Thoracic aorta (tissue), 2 donors: ENCODE results near the gene SHISA3. TPM values are rescaled to one million over a fixed set of nuclear protein-coding genes. Genes with fewer than 3 reads are reported as not detected.

Source experiments
- ATAC-seq: fragments of 150-250 bp; one replicate; pipeline ENCODE4 v1.8.0; 2017; ENCODE audit warnings: low read depth; ENCODE audit not compliant: insufficient number of reproducible peaks, low FRiP score
- DNase-seq: peaks from one replicate; pipeline ENCODE4 v3.0.0-alpha.2; 2020; ENCODE audit warnings: low spot score
- H3K27ac ChIP-seq, 2 donors: fragments of 200-600 bp; sonication (generic); 1 replicate in 1 of 2; 2 replicates in 1 of 2; pipeline ENCODE4 v1.5.1; 2016; ENCODE audit warnings: mild to moderate bottlenecking in 2 of 2, moderate library complexity in 2 of 2
- H3K27me3 ChIP-seq: fragments of 200-600 bp; sonication (generic); replicated peaks from 2 replicates; pipeline ENCODE4 v1.6.0; 2016; ENCODE audit warnings: mild to moderate bottlenecking; ENCODE audit not compliant: insufficient read depth
- H3K36me3 ChIP-seq: fragments of 200-600 bp; sonication (generic); one replicate; pipeline ENCODE4 v1.5.1; 2016
- H3K4me1 ChIP-seq, 2 donors: fragments of 200-600 bp; sonication (generic); 1 replicate in 1 of 2; 2 replicates in 1 of 2; pipeline versions ENCODE4 v1.5.1 to v1.6.0; 2016; ENCODE audit warnings: low read depth in 2 of 2, mild to moderate bottlenecking in 1 of 2; ENCODE audit not compliant: control insufficient read depth in 1 of 2
- H3K4me3 ChIP-seq: fragments of 200-600 bp; sonication (generic); 2 replicates; pipeline ENCODE4 v1.5.1; 2016; ENCODE audit warnings: mild to moderate bottlenecking
- H3K9me3 ChIP-seq: fragments of 200-600 bp; sonication (generic); 2 replicates; pipeline ENCODE4 v1.5.1; 2016
- CTCF ChIP-seq: fragments of 200-600 bp; sonication (generic); IDR thresholded peaks from one replicate; pipeline ENCODE4 v1.5.1; 2019; ENCODE audit warnings: antibody characterized with exemption
- total RNA-seq, 2 donors: library from RNA; depleted of rRNA; stranded (reverse); fragments of >200 nt; gene quantifications; one replicate each; pipeline versions ENCODE4 v1.1.0 to v1.2.3, GENCODE V29; 2016

SHISA3 gene
- total RNA-seq, 2 donors from 2014 or later = 15.0 to 30.1 TPM

GRCh38 chr4:42410446-42410845 is 13.2 kb downstream of the SHISA3 start:
- Histone ChIP-seq H3K27ac (no peak overlapping the region), H3K27me3 (no peaks in the 10 kb centered on the region), H3K4me3 (no peak overlapping the region), H3K4me1 (peaks cover 5 to 15% of the 10 kb centered on the region in 2 donors), H3K36me3 (no peaks in the 10 kb centered on the region), H3K9me3 (no peaks in the 10 kb centered on the region)
- no peak for ATAC-seq
- no peak for TF ChIP-seq CTCF
- DNase-seq = no peak

GRCh38 chr4:42411803-42412202 is 14.5 kb downstream of the SHISA3 start:
- H3K27me3 ChIP-seq = no peaks in the 10 kb centered on the region
- H3K36me3 ChIP-seq = no peaks in the 10 kb centered on the region
- TF ChIP-seq CTCF = no peak
- no peaks in the 10 kb centered on the region for H3K9me3 ChIP-seq
- ATAC-seq (no peak), DNase-seq (no peak)
- peaks cover 5 to 15% of the 10 kb centered on the region in 2 donors for H3K4me1 ChIP-seq
- H3K27ac ChIP-seq = no peak overlapping the region
- peak overlapping the region; percentile 34 for H3K4me3 ChIP-seq

GRCh38 chr4:42412251-42412650 is 15.0 kb downstream of the SHISA3 start:
- no peak for TF ChIP-seq CTCF
- peak overlapping the region; percentile 6 to 54 for H3K27ac ChIP-seq
- H3K9me3 ChIP-seq = no peaks in the 10 kb centered on the region
- H3K36me3 ChIP-seq = no peaks in the 10 kb centered on the region
- ATAC-seq (peak; percentile 69), DNase-seq (no peak)
- peaks cover 5 to 15% of the 10 kb centered on the region in 2 donors for H3K4me1 ChIP-seq
- no peaks in the 10 kb centered on the region for H3K27me3 ChIP-seq
- peak overlapping the region; percentile 34 for H3K4me3 ChIP-seq

GRCh38 chr4:42415281-42415680 is 18.0 kb downstream of the SHISA3 start:
- no peak overlapping the region for H3K27ac ChIP-seq
- TF ChIP-seq CTCF = no peak
- H3K4me1 ChIP-seq = peaks cover 5 to 15% of the 10 kb centered on the region in 2 donors
- no peak for DNase-seq
- ATAC-seq = no peak
- H3K9me3 ChIP-seq = no peaks in the 10 kb centered on the region
- no peak overlapping the region for H3K4me3 ChIP-seq
- H3K36me3 ChIP-seq = peaks cover 2% of the 10 kb centered on the region
- no peaks in the 10 kb centered on the region for H3K27me3 ChIP-seq

DNA sequence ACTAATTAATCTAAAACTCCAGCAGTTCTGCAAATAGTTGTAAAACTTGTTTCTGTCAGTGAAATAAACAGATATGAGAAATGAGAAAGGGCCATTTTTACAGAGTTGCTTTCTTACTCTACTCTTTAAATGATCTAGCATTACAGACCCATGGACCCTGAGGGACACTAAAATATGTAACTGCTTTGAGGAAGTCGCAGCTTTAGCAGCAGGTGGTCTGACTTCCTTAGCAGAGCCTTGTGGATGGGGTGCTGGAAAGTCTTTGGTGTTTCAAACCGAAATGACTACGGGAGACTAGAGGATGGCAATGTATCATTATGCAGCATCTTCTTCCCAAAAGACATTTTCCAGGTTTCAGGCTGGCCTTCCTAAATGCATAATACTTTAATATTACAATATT is 18.7 kb downstream of the SHISA3 start:
- no peak overlapping the region for H3K27ac ChIP-seq
- no peaks in the 10 kb centered on the region for H3K9me3 ChIP-seq
- TF ChIP-seq CTCF = no peak
- H3K27me3 ChIP-seq = no peaks in the 10 kb centered on the region
- ATAC-seq = no peak
- H3K4me1 ChIP-seq = peaks cover 5 to 15% of the 10 kb centered on the region in 2 donors
- H3K4me3 ChIP-seq = no peak overlapping the region
- peaks cover 3% of the 10 kb centered on the region for H3K36me3 ChIP-seq
- DNase-seq = no peak
